MM.1S (cell line): Measurements from ENCODE around the gene DCPS.

Experiments used
- DNase-seq: peaks from one replicate; pipeline ENCODE4 v3.0.0-alpha.2; 2015
- H2AFZ ChIP-seq: fragments of 300-600 bp; sonication (generic); 2 replicates; pipeline ENCODE4 v1.6.0; 2016; ENCODE audit warnings: antibody characterized with exemption, low read length
- H3F3A ChIP-seq: fragments of 300-600 bp; sonication (generic); 2 replicates; pipeline ENCODE4 v1.6.1; 2016; ENCODE audit warnings: mild to moderate bottlenecking, antibody characterized with exemption, low read length, moderate library complexity, mixed read lengths; ENCODE audit not compliant: insufficient read depth
- H3K27ac ChIP-seq: fragments of 300-600 bp; sonication (generic); 2 replicates; pipeline ENCODE4 v1.5.1; 2016; ENCODE audit warnings: mild to moderate bottlenecking, low read length
- H3K27me3 ChIP-seq: fragments of 300-600 bp; sonication (generic); replicated peaks from 2 replicates; pipeline ENCODE4 v1.6.0; 2016; ENCODE audit warnings: low read length; ENCODE audit not compliant: insufficient read depth
- H3K36me3 ChIP-seq: fragments of 300-600 bp; sonication (generic); replicated peaks from 2 replicates; pipeline ENCODE4 v1.6.1; 2016; ENCODE audit warnings: mild to moderate bottlenecking, low read length, mixed read lengths; ENCODE audit not compliant: insufficient read depth
- H3K4me1 ChIP-seq: fragments of 300-600 bp; sonication (generic); 2 replicates; pipeline ENCODE4 v1.6.1; 2016; ENCODE audit warnings: low read length, mixed read lengths
- H3K4me2 ChIP-seq: fragments of 300-600 bp; sonication (generic); 2 replicates; pipeline ENCODE4 v1.6.0; 2016; ENCODE audit warnings: low read depth, low read length
- H3K4me3 ChIP-seq: fragments of 300-600 bp; sonication (generic); 2 replicates; pipeline ENCODE4 v1.5.1; 2016; ENCODE audit warnings: low read length, mixed read lengths
- H3K79me2 ChIP-seq: fragments of 300-600 bp; sonication (generic); 2 replicates; pipeline ENCODE4 v1.6.1; 2016; ENCODE audit warnings: mixed run types, low read length, mixed read lengths
- H3K9ac ChIP-seq: fragments of 300-600 bp; sonication (generic); 2 replicates; pipeline ENCODE4 v1.6.1; 2016; ENCODE audit warnings: low read length, mixed read lengths
- H3K9me2 ChIP-seq: fragments of 300-600 bp; sonication (generic); replicated peaks from 2 replicates; pipeline ENCODE4 v1.6.1; 2016; ENCODE audit warnings: mild to moderate bottlenecking, low read length, mixed read lengths; ENCODE audit not compliant: insufficient read depth
- H3K9me3 ChIP-seq: fragments of 300-600 bp; sonication (generic); replicated peaks from 2 replicates; pipeline ENCODE4 v1.6.1; 2016; ENCODE audit warnings: mild to moderate bottlenecking, low read length, mixed read lengths; ENCODE audit not compliant: insufficient read depth
- H4K20me1 ChIP-seq: fragments of 300-600 bp; sonication (generic); 2 replicates; pipeline ENCODE4 v1.6.1; 2016; ENCODE audit warnings: mild to moderate bottlenecking, low read length, moderate library complexity, mixed read lengths; ENCODE audit not compliant: insufficient read depth
- CTCF ChIP-seq: fragments of 300-600 bp; sonication (generic); IDR thresholded peaks from 2 replicates; pipeline ENCODE4 v1.5.1; 2016; ENCODE audit warnings: antibody characterized with exemption, low read length, mixed read lengths
- EZH2 ChIP-seq: fragments of 300-600 bp; sonication (generic); optimal IDR thresholded peaks from 2 replicates; pipeline ENCODE3; 2017; ENCODE audit warnings: low read depth, mild to moderate bottlenecking, antibody characterized with exemption, low read length, mixed read lengths
- EZH2phosphoT487 ChIP-seq: fragments of 300-600 bp; sonication (generic); IDR thresholded peaks from 2 replicates; pipeline ENCODE4 v1.6.1; 2018; ENCODE audit warnings: antibody characterized with exemption, low read length

The DCPS gene

GRCh38 chr11:126290887-126291286 lies 13.0 kb upstream of the DCPS start:
- H3K79me2 ChIP-seq = peaks cover 12% of the 10 kb centered on the region; the same call in 1 of the 2 replicates
- no peaks in the 10 kb centered on the region for H3K9me2 ChIP-seq
- H3F3A ChIP-seq = no peaks in the 10 kb centered on the region
- no peak overlapping the region for H3K4me2 ChIP-seq
- H3K4me1 ChIP-seq = no peaks in the 10 kb centered on the region
- H3K27me3 ChIP-seq = no peaks in the 10 kb centered on the region
- no peak overlapping the region for H2AFZ ChIP-seq
- DNase-seq = no peak
- H3K4me3 ChIP-seq = no peak overlapping the region
- H3K9me3 ChIP-seq = no peaks in the 10 kb centered on the region
- no peaks in the 10 kb centered on the region for H3K36me3 ChIP-seq
- H4K20me1 ChIP-seq = no peaks in the 10 kb centered on the region
- TF ChIP-seq EZH2phosphoT487 (no peak), EZH2 (no peak), CTCF (no peak)
- H3K27ac ChIP-seq = no peak overlapping the region
- no peak overlapping the region for H3K9ac ChIP-seq

- Histone ChIP-seq H3K9me3 (no peaks in the 10 kb centered on the region), H4K20me1 (no peaks in the 10 kb centered on the region), H3K9ac (no peak overlapping the region), H3K4me1 (no peaks in the 10 kb centered on the region), H3K27ac (no peak overlapping the region), H2AFZ (no peak overlapping the region), H3K9me2 (no peaks in the 10 kb centered on the region), H3K79me2 (no peaks in the 10 kb centered on the region), H3K36me3 (no peaks in the 10 kb centered on the region), H3F3A (no peaks in the 10 kb centered on the region), H3K27me3 (no peaks in the 10 kb centered on the region), H3K4me2 (no peak overlapping the region), H3K4me3 (no peak overlapping the region)
- no peak for DNase-seq
- TF ChIP-seq CTCF = no peak
- no peak for TF ChIP-seq EZH2phosphoT487
- TF ChIP-seq EZH2 = no peak
Measured at GRCh38 chr11:126293726-126294125, 10.1 kb upstream of the DCPS start.

DNA sequence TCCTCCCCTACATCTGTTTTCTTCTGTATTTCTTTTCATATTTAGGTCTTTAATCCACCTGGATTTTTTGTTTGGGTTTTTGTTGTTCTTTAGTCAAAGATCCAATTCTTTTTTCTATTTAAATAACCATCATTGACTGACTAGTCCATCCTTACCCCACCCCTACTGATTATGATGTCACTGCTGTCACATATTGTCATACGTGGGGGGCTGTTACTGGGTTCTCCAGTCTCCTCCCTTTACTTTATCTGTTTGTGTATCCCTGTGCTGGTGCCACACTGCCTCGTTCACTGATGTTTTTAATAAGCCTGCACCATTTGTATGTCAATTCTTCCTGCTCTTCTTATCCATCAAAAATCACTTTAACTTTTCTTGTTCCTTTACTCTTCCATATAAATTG lies 6.9 kb upstream of the DCPS start:
- Histone ChIP-seq H3K9me2 (no peaks in the 10 kb centered on the region), H3K4me2 (no peak overlapping the region), H3K9me3 (no peaks in the 10 kb centered on the region), H3K27ac (no peak overlapping the region), H2AFZ (no peak overlapping the region), H3K4me1 (no peaks in the 10 kb centered on the region), H3K9ac (no peak overlapping the region), H3K27me3 (no peaks in the 10 kb centered on the region), H3K36me3 (no peaks in the 10 kb centered on the region), H3K79me2 (no peaks in the 10 kb centered on the region), H4K20me1 (no peaks in the 10 kb centered on the region), H3F3A (no peaks in the 10 kb centered on the region), H3K4me3 (no peak overlapping the region)
- no peak for TF ChIP-seq CTCF
- no peak for TF ChIP-seq EZH2
- no peak for TF ChIP-seq EZH2phosphoT487
- DNase-seq = no peak
